Activated CD4-positive, alpha-beta T cell treated with anti-CD3 and anti-CD28 coated beads, Interleukin-2, amount 50 U/mL, for 4 hours (primary cell): ENCODE measurements around the gene DEFB121.
"Not testable (repeated sequence)": the region's sequence is repeated elsewhere in the genome, so short reads cannot be mapped to it uniquely, and the experiment has no call there.

Source experiments
- DNase-seq, 2 experiments: peaks; one replicate each; pipeline ENCODE4 v3.0.0-alpha.2; 2020

The DEFB121 gene, protein sequence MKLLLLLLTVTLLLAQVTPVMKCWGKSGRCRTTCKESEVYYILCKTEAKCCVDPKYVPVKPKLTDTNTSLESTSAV

DNA sequence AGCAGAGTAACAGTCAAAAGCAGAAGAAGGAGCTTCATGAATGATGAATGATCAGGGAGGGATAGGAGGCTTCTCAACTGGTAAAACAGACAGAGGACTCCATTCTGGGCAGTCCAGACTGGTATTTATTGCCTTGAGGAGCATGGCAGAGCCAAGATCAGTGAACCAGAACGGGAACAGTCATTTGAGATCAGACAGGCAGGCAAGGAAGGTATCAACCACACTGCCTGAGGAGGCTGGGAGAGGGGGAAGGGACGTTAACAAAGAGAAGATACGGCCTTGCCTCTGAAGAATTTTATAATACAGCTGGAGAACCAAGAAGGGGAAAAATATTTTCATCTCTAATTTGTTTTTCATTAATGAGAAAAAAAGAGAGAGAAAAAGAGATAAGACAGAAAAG lies at the start of gene DEFB121:
Gene DEFB121, minus strand, starts transcription at position 101 of the 400 bp plus-strand sequence. Its CDS starts 63 bp downstream, at position 38.
- no peak for DNase-seq

DNA sequence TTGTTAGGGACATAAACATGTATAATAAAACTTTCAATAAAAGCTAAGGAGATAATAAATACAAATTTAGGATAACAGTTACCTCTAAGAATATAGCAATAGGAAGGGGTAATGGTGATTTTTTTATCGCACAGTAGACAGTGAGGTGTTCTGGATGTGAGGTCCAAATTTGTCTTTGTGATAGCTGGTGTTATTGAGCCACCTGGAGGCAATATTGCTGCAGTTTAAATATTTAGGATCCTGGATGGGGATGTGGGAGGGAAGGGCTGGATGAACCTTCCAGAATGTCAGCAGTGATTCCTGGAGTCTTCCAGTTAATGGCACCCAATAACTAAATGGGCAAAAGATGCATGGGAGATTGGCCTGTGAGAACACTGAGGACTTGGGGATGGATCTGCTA lies 48.3 kb upstream of the DEFB121 start:
- DNase-seq, result no peak

DNA sequence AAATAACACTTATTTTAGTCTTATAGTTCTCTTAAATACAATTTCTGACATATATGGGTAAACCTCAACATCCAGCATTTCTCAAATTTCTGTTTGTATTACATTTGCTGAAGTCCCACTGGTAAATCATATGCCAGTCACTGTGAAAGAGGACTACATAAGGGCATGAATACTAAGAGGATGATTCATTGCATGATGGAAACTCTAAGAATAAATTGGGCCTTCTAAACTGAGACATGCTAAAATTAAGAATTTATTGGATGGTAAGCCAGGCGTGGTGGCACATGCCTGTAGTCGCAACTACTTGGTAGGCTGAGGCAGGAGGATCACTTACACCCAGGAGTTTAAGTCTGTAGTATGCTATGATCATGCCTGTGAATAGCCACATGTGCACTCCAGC lies 46.6 kb upstream of the DEFB121 start:
- no peak for DNase-seq

DNA sequence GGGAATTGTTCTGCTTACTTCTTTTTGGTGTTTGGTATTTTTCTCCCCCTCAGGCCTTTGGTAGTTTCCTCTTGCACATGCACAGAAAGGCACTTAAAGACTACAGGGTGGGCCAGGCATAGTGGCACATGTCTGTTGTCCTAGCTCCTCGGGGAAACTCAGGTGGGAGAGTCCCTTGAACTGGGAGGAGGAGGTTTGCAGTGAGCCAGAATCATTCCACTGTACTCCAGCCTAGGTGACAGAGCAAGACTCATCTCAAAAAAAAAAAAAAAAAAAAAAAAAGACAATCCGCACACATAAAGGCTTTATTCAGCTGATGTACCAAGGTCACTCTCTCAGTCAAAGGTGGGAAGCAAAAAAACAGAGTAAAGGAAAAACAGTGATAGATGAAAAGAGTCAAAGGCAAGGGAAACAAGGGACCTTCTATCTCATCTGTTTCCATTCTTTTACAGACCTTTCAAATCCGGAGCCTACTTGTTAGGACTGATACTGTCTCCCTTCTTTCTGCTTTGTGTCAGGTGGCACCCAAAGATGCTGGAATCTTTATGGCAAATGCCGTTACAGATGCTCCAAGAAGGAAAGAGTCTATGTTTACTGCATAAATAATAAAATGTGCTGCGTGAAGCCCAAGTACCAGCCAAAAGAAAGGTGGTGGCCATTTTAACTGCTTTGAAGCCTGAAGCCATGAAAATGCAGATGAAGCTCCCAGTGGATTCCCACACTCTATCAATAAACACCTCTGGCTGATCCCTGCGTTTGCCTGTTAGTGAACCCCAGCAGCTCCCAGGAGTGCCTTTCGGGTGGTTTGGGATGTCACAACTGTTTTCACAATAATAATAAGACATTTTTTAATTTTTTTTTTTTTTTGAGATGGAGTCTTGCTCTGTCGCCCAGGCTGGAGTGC lies 43.7 kb upstream of the DEFB121 start:
- DNase-seq, result no peak

DNA sequence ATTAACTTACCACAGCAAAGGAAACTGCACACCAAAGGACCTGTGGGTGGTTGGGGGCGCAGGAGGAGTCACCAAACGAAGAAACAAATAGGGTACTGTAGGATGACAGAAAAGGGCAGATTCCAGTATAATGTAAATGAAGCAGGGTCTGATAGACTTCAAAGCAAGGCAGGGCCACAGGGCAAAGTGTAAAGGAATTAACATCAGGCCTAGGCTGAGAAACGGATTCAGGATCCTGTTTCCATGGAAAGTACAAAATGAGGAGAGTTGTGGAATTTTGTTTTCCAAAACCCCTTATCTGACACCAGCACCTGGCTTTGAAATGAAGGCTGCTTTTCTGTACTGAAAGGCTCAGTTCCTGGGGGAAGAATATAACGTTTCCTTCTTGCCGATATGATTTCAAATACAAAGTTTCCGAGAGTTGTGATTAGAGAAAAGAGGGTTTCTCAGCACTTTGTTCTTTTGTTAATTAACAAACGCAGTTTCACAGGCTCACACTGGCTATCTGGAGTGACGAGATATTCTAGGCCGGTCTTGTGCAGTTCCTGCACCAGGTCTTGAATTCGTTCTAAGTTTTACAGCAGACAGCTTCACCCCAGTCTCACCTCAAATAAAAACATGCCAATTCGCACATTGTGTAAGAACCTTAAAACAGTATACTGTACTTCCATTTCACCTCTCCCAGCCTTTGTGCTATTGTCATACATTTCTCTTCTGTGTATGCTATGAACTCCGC lies 40.2 kb upstream of the DEFB121 start:
- no peak for DNase-seq

DNA sequence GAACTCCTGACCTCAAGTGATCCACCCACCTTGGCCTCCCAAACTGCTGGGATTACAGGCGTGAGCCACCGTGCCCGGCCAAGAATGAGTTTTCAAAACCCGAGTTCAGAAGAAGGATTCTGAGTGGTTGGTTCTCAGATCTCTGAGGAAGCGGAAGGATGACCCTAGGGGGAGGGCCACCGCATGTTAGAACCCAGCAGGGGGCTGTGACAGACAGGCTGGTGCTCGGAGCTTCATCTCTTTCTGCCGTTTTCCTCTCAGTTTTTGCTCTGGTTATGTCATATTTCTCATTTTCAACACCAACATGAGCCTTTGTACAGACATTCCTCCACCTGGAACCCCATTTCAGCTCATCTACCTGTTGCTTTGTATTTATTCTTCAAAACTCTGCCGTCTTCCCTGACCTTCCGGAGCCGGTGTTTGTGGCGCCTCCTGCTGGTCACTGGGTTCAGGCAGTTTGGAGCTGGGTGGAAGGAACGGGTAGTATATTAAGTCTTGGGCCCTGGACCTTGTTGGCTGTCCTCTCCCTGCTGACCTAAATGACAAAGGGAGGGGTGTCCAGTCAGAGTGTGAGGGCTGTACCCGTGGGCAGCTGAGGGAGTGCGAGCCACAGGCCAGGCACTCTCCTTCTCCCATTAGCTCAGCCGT lies 34.1 kb upstream of the DEFB121 start, which contains the start of gene DEFB123:
Gene DEFB123, plus strand, starts transcription at position 621 of the 648 bp plus-strand sequence. CDS start 67 bp downstream, outside the sequence.
- no peak for DNase-seq

DNA sequence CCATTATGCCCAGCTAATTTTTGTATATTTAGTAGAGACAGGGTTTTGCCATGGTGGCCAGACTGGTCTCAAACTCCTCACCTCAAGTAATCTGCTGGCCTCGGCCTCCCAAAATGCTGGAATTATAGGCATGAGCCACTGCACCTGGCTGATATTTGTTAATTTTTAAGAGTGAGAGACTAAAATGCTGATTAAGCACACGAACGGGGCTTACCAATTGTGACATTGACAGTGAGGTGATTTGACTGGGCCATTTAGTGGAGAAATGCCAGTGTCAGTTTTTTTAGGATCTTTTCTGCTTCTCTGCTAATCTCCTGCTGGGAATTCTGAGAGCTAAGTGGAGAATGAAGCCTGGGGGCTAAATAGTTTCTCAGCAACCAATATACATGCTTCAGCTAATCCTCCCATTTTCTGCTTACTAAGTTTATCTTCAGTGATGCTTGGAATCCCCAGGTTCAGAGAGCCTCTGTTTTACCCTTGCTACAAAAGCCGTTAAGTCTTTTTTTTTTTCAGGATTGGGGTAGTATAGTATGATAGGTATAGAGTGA lies 24.6 kb upstream of the DEFB121 start:
- DNase-seq, result no peak

DNA sequence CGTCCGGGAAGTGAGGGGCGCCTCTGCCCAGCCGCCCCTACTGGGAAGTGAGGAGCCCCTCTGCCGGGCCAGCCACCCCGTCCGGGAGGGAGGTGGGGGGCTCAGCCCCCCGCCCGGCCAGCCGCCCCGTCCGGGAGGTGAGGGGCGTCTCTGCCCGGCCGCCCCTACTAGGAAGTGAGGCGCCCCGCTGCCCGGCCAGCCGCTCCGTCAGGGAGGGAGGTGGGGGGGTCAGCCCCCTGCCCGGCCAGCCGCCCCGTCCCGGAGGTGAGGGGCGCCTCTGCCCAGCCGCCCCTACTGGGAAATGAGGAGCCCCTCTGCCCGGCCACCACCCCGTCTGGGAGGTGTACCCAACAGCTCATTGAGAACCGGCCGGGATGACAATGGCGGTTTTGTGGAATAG lies 21.6 kb upstream of the DEFB121 start:
- DNase-seq, result not testable (repeated sequence)

DNA sequence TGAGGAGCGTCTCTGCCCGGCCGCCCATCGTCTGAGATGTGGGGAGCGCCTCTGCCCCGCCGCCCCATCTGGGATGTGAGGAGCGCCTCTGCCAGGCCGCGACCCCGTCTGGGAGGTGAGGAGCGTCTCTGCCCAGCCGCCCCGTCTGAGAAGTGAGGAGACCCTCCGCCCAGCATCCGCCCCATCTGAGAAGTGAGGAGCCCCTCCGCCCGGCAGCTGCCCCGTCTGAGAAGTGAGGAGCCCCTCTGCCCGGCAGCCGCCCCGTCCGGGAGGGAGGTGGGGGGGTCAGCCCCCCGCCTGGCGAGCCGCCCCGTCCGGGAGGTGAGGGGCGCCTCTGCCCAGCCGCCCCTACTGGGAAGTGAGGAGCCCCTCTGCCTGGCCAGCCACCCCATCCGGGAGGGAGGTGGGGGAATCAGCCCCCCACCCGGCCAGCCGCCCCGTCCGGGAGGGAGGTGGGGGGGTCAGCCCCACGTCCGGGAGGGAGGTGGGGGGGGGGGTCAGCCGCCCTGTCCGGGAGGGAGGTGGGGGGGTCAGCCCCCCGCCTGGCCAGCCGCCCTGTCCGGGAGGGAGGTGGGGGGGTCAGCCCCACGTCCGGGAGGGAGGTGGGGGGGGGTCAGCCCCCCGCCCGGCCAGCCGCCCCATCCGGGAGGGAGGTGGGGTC lies 21.0 kb upstream of the DEFB121 start:
- not testable (repeated sequence) for DNase-seq

DNA sequence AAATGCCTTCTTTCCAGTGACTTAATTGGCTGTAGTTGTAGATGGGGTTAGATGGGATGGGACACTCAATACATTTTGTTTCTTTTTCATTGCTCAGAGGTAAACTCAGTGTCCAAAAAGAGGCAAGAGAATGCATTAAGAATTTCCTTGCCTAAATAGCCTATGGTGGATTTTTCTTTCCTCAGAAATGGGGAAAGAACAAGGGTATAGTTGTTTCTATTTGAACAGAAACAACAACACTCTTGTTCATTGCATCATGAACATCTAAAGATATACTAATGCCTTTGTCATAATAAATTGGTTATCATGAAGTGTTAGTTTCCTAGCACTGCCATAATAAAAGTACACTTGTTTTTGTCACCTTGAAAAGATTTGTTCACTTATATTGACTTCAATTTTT lies 19.8 kb upstream of the DEFB121 start:
- no peak for DNase-seq

DNA sequence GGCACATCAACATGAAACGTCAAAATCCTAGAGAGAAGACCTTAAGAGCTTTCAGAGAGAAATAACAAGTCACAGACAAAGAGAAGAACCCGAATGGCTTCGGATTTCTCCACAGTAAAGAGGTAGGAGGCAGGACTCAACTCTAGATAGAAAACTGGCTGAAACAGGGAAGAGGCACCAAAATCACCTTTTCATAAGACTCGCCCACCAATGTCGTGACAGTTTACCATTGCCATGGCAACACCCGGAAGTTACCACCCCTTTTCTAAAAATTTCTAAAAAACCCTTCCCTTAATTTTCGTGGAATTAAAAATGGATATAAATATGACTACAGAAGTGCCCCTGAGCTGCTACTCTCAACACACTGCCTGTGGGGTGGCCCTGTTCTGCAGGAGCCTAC lies 12.3 kb upstream of the DEFB121 start:
- no peak for DNase-seq

DNA sequence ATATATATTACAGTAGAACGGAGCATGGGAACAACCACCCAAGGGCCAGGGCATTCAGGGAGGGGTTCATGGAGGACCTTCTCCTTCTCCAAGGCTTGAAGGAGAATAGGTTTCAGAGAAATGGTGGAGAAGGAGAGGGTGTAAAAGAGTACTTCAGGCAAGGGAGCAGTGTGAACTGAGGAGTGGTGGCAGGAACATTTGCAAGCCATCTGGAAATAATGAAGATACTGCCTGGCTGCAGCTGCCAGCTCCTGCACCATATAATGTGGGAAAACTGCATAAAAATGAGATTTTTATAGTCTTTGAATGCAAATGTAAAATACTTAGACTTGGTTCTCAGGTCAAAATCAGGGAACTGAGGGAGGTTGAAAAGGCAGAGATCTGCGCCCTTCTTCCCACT lies 9.6 kb upstream of the DEFB121 start:
- no peak for DNase-seq

DNA sequence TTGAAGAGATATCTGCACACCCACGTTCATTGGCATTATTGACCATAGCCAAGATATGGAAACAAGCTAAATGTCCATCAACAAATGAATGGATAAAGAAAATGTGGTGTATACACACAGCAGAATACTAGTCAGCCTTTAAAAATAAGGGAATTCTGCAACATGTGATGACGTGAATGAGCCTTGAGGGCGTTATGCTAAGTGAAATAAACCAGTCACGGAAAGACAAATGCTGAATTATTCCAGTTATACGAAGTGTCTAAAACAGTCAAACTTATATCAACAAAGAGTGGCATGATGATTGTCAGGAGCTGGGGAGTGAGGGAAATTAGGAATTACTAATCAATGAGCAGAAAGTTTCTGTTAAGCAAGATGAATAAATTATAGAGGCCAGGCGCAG lies 8.4 kb upstream of the DEFB121 start:
- DNase-seq, result no peak

DNA sequence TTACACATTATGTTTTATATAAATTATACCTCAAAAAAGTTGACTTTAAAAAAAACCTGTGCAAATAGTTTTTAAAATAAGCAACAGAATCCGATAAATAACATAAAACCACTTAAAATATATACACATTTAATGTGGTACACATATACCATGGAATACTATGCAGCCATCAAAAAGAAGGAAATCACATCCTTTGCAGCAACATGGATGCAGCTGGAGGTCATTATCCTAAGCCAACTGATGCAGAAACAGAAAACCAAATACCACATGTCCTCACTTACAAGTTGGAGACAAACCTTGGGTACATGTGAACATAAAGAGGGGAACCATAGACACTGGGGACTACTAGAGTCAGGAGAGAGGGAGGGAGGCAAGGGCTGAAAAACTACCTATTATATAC lies 4.0 kb upstream of the DEFB121 start:
- DNase-seq, result no peak

DNA sequence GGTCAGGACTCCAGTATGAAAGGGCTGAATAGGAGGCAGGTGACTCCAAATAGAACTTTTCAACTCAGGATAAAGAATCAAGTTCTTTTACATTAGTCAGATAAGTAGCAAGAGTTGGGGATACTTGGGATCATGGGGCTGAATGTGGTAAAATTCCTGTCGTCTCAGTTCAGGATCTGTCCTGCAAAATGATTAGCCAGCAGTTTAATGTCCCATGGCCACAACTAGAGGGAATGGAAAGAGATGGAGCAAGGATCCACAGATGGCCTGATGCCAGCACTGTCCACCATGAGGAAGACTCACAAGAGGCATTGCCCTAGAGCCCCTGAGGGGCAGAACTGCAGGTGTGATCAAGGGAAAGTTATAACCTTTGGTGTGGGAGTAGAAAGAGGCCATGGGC lies 2.1 kb downstream of the DEFB121 start:
- DNase-seq, result no peak

DNA sequence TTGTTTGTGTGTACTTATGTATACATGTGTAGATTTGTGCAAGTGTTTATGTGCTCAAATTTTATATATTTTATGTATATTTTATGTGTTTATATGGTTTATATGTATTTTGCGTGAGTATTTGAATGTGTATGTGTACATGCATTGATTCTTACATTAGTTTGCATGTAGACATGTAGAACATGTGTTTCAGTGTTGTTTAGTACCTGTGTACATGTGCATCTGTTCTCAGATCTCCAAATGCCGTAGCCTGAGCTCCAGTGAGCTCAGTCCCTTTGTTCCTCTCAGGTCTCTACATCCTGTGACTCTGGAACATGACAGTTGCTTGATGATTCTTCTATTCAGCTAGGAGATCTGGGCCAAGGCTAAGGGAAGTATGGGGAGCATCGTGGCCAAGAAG lies 11.1 kb downstream of the DEFB121 start:
- no peak for DNase-seq

DNA sequence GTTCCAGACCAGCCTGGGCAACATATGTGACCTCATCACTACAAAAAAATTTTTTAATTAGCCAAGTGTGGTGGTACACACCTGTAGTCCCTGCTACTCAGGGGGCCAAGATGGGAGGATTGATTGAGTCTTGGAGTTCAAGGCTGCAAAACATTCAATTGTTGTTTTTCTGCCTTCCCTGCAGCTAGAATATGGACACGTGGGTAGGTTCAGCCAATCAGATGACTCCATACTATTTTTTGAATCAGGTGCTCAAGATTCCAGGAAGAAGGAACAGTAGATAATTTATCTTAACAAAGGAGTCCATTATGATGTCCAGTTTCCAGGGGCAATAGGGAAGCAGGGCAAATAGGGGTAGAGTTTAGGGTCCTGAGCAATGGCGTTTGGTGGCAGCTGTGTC lies 13.2 kb downstream of the DEFB121 start:
- no peak for DNase-seq

DNA sequence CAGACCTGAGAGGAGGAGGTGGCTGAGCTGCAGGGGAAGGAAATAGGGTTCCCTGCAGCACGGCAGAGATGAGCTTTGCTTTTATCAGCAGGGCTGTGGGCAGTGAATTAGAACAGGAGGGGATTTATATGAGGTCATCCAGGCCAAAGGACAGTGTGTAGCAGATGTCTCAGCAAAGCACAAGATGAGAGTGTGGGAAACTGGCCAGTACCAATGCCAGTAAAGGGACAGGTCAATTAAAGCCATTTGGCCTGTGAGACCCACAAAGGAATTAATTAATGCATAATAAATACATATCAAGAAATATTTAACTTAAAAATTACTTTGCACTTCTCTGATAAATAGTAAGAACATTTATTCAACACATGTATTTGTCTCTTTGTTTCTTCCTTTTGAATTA lies 15.5 kb downstream of the DEFB121 start, which contains the start of gene DEFB119:
Gene DEFB119, minus strand, starts transcription at position 101 of the 400 bp plus-strand sequence. CDS start 107 bp downstream, outside the sequence.
- DNase-seq, result no peak

DNA sequence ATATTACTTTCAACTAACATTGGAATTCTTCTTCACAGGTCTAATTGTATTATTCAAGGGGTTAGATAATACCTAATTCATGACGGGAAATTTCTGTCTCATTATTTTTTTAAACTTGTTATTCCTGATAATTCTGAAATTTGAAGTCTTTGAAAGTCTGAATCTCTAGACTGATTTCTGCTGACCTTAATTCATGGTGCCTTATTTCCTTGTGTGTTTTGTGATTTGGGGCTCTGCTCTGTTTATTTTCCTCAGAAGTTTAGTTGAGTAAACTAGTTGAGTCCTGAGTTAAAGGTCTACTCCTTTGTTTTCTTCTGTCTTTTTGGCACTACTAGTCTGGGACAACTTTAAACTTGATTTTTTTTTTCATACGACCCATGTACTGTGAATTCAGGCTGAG lies 31.7 kb downstream of the DEFB121 start:
- no peak for DNase-seq

DNA sequence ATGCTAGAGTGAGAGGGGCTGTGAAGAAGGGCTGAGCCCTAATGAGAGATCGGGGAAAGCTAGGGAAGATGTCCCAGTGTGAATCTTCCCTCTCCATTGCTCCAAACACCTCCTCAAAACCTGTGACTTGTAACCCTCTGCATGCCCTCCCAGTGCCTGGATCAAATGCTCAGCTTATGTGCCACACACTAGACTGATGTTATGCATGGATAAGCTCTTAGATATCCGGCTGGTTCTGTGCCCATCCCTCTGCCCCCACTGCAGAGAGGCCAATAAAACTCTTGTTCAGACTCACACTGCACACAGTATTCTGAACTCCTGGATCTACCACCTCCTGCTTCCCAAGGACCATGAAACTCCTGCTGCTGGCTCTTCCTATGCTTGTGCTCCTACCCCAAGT lies 37.7 kb downstream of the DEFB121 start, which contains the start of gene DEFB118:
Gene DEFB118, plus strand, starts transcription at position 301 of the 400 bp plus-strand sequence. Its CDS starts 50 bp downstream, at position 351.
- DNase-seq, result no peak

DNA sequence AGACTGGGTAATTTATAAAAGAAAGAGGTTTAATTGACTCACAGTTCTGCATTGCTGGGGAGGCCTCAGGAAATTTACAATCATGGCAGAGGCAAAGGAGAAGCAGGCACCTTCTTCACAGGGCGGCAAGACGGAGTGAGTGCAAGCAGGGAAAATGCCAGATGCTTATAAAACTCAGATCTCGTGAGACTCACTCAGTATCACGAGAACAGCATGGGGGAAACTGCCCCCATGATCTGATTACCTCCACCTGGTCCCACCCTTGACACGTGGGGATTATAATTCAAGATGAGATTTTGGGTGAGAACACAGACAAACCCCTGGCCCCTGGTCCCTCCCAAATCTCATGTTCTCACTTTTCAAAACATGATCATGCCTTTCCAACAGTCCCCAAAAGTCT lies 41.7 kb downstream of the DEFB121 start:
- DNase-seq, result not testable (repeated sequence)

DNA sequence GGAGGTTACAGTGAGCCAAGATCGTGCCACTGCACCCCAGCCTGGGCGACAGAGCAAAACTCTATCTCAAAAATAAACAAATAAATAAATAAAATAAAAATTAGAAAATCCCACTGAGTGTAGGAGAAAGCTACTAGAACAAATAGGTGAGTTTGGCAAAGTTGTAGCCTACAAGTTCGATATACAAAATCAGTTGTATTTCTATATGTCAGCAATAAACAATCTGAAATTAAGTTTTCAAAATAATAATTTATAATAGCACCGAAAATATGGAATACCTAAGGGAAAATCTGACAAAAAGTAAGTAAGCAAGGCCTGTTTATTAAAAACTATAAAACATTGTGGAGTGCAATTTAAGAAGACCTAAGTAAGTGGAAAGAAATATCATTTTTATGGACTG lies 42.7 kb downstream of the DEFB121 start:
- no peak for DNase-seq
